Measurements from ENCODE around the gene C16orf46.

C16orf46 gene

DNA sequence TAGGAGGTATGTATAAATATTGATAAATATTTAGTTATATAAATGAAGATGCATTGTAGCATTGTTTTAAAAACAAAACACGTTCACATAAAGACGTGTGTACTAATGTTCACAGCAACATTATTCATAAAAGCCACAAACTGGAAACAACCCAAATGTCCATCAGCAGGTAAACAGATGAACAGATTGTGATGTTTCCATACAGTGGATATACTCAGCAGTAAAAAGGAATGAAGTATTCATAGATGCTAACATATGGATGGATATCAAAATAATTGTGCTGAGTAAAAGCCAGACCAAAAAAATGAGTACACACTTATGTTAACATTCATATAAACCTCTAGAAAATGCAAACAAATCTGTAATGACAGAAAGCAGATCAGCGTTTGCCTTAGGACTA is 64.1 kb downstream of the C16orf46 start:
- DNase-seq: no peak
